HL-60/S4 (cell line): ENCODE data around the gene CELSR1.

Source experiments
- in situ Hi-C: fragments of 300-500 bp; cut with MboI; formaldehyde crosslinking; loops from 2 replicates; pipeline ENCODE4 v1.14.3; 2022; ENCODE audit warnings: low sequenced_read_pairs

The CELSR1 gene

DNA sequence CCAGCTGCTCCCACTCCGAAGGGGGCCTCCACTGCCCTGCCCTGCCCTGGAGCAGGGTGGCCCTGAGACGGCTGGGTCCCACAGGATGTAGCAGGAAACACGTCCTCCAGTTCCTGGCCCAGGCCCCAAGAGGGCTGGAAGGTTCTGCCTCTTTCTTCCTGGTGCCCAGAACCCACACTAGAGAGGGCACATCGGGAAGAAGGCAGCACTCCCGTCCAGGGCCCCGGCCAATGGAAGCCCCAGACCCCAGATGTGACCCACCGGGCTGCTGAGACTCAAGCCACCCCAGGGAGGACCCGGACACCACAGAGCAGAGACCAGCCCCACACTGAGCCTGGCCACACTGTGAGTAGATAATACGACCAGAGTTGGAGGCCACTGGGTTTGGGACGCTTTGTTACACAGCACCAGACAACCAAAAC is 71.2 kb downstream of the CELSR1 start:
- in situ Hi-C loops: no loop called here

DNA sequence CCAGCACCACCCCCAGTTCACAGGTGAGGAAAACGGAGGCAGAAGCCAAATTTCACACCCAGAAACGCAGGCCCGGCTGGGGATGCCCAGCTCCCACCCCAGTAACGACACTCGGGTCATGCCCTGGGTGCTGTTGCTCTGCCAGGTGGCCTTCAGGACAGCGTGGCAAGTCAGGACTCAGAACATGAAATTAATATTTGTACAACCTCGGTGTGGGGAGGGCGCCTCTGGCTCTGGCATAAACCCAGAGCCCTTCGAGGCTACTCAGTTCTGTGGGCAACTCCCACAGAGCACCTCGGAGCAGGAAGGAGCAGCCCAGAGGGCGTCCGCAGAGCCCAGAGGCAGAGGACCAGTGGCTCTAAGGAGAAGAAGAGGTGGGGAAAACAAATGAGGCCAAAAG is 71.6 kb downstream of the CELSR1 start:
- in situ Hi-C loops: no loop called here

DNA sequence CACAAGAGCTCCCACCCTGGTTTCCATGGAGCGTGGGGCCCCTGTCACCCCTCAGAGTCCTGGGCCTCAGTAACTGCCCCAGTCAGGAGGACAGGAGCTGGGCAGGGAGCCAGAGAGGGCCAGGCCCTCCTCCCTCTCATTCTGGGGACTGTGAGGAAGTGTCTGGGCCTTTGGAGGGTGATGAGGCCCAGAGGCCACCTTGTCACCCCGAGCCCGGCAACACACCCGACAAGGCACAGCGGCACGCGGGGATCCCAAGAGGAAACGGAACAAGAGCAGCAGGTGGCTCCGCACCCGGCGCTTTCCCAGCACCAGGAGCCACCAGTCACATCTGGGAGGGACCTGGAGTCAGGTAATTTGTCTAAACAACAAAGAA is 72.1 kb downstream of the CELSR1 start:
- in situ Hi-C loops: no loop called here

DNA sequence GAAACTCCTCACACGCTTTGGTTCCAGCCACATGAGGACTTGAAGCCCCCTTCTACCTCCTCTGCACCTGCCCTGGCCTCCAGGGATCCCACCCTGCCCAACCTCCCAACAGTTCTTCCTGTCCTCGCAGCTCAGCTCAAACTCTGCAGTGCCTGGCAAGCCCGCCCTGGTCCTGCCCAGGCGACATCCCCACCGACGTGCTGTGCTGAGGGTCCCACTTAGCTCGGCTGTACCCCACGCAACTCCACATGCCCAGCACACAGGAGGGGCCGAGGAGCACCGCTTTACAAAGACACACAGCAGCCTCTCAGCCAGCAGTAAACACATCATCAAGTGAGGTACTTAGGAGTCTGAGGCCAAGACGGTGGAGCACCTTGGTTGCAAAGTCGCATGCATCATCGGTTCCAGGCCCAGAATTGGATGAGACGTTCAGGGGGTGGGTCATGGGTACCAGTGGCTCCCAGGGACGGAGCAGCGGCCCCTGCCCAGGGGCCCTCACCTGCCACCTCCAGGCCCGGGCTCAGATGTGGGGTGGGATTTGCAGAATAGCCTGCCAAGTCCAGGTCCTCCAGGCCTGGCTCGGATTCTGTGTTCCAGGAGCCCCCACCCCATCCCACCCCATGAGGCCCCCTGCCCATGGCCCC is 72.6 kb downstream of the CELSR1 start:
- in situ Hi-C loops: no loop called here

DNA sequence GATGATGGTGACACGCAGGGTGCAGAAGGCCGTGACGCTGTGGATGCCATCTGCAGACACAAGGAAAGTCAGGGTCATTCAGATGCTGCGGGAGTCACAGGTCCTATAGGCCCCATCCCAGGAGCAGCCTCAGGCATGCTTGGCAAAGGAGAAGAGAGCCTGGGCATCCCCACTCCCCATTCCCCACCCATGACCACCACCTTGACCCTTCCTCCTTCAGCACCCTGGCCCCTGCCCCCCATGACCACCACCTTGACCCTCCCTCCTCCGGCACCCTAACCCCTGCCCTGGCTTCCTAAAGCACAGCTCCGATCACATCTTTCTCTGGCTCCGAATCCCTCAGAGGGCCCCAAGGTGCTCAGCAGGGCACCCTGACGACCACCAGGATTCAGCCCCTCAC is 73.1 kb downstream of the CELSR1 start:
- in situ Hi-C loops: no loop called here

DNA sequence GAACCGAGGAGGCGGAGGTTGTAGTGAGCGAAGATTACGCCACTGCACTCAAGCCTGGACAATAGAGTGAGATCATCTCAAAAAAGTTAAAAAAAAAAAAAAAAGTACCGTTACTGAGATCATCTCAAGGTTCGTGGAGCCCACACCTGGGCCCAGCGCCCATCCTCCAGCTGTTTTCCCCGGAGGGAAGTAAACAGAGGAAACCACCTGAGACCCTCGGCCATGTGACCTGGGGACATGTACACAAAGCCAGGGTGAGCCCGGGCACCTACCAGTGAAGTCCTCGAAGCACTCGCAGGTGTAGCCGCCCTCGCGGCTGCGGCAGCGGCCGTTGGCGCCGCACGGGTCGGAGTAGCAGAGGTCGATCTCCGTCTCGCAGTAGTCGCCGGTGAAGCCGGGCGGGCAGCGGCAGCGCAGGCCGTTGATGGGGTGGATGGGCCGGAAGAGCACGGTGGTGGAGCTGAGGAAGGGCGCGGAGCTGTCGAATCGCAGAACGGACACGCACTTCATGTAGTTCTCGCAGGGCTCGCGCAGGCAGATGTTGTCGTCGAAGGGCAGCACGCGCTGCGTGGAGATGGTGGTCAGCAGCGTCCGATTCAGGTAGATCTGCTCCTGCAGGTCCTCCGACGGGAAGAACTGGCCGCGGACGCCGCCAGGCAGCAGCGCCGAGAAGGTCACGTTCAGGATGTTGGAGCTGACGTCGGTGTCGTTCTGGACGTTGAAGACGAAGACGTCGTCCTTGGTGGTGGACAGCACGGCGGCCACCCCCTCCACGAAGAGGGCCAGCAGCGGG is 73.8 kb downstream of the CELSR1 start:
- in situ Hi-C loops: no loop called here

DNA sequence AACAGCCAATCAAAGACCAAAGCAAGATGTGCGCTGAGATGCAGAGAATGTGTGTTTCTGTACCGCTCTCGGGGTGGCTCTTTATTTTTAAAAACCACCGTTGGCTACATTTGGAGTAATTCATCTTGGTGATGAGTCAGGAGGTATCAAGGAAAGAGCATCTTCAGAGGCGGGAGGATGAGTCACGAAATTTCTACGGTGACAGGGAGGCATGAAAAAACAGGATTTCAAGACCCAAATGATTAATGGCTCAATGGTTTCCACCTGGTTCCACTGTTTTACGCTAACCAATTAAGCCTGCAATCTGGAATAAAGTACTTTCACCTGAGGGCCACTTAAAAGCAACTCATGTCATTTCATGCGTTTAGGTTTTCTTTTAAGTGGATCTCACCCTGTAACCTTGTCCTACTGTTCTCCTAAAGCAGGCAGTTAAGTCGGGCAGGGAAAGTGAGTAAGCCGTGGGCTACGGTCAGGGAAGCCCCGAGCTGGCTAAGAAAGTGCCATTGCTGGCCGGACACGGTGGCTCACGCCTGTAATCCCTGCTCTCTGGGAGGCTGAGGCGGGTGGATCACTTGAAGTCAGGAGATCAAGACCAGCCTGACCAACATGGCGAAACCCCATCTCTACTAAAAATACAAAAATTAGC is 74.6 kb downstream of the CELSR1 start:
- in situ Hi-C loops: no loop called here

DNA sequence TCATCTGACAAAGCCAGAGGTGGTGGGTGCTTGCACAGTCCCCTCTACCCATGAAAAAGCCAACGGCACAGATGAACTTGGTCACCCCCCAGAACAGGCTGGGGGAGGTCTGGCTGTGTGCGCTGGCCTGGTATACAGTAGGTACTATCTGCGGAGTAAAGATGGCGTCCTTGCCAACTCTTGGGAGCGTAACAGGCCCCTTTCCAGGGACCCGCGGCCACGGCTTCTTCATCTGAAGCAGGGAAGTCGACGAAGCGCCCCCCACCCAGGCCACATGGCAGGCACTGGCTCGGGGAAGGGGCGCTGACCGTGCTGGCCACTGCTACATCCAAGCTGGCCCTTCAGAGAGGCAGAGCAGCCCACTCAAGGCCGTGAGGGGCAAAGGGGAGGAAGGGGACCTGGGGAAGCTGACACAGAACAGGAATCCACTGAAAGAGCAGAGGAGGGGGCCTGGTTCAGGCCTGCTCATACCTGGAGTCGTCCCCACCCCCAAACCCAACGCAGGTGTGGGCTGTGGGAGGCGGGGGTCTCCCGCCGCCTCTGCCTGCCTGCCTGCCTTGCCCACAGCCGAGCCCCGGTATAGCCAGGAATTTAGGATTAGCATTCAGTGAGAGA is 75.7 kb downstream of the CELSR1 start:
- in situ Hi-C loops: no loop called here

DNA sequence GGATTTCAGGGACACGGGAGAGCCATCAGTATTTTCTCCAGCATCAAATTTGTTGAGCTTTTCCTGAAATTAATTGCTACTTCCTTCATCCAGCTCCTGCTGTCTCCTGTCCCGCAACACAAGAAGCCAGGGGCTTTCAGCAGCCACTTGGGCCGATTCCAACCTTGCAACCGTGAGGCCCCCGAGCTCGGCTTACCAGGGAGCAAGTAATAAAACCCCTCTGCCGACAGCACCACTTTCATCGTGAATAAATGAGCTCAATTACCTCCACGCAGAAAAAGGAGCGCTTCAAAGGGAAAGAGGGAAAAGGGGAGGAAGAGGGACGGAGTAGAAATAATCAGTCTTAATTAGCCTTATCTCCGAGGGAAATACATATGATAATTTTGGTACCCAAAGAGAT is 76.6 kb downstream of the CELSR1 start:
- in situ Hi-C loops: no loop called here

DNA sequence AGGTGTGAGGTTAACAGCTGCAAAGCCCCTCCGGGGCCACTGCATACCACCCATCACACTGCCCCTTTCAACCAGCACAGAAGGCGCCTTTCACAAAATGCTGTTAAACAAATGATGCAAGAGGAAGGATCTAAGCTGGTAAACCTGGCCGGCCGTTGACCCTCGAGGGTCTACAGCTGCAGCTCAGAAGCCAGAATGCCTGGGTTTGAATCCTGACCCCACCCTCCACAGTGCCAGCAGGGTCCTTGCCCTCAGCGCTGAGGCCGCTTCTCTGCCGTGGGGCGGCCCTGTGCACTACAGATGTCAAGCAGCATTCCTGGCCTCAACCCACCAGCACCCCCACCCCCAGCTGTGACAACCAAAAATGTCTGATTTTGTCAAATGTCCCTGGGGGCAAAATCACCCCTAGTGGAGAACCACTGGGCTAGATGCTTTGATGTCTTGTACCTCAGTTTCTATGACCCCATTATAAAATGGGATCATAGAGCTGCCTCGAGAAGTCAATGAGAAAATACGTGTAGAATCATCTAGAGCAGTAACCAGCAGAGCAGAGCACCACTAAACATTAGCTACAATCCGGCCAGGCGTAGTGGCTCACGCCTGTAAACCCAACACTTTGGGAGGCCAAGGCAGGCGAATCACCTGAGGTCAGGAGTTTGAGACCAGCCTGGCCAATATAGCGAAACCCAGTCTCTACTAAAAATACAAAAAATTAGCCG is 77.9 kb downstream of the CELSR1 start:
- in situ Hi-C loops: no loop called here

DNA sequence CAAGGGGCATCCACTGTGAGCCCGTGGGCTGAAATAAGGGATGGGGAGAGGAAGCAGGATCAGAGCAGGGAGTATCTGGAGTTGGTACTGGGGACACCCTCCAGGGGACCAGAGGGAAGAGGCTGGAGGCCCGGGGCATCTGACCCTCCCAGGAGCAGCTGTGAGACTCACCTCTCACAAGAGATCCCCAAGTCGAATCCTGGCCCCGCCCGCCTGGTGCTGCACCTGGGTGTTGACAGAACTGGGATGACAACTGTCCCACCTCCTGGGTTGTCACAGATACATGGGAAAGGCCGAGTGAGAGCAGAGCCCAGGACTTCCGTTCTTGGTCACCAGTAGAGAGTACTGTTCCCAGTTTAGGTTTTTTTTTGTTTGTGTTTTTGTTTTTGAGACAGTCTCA is 78.9 kb downstream of the CELSR1 start:
- in situ Hi-C loops: no loop called here

DNA sequence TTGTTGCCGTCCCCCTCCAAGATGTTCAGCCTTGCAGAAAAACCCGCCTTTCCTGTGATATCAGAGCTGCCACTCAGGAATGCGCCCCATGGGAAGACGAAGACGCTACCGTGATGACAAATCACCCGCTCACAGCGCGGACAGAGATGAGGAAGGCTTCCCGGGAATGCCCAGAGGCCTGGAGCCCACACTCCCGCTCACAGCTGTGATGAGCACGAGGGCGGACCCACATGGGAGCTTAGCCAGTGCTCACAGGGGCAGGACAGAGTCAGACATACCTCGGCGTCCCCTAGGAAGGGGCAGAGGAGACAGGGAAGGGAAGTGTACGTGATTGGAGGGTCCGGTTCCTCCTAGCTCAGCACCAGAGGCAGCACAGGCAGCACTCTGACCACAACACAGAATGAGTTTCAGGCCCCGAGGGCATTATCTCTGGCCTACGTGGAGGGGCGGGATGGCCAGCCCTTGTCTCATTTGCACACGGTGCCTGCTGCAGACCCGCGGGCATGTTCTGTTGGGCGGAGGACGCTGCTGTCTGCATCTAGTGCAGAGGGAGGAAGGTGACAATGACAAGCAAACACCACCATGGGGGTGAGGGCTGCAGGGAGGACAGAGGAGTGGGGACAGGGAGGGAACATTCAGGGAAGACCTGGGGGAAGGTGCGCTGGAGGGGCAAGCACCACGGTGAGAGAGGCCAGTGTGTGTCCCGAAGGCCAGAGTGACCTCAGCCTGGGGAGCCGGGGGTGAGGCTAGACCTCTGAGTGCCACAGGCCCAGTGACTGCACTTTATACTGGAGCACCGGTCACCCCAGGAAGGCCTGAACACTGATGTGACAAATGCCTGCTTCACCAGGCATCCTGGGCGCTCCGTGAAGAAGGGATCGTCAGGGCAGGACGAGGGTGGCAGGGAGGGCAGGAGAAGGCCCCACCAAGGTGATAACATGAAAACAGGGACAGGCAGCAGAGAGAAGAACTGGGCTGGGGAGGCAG is 79.6 kb downstream of the CELSR1 start:
- in situ Hi-C loops: no loop called here

DNA sequence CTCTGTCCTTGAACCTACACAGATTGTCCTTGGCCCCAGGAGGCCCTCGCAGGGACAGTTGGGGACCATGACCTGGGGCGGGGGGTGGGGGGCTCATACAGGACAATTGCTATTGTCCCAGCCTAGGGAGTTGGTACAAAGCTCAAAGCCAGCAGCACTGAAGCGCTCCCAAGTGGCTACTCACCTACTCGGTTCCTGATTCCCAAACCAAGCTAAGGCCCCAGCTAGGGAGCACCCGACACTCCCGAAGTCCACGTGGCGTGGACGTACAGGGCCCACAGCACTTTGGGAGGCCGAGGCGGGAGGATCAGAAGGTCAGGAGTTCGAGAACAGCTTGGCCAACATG is 80.6 kb downstream of the CELSR1 start:
- in situ Hi-C loops: no loop called here

DNA sequence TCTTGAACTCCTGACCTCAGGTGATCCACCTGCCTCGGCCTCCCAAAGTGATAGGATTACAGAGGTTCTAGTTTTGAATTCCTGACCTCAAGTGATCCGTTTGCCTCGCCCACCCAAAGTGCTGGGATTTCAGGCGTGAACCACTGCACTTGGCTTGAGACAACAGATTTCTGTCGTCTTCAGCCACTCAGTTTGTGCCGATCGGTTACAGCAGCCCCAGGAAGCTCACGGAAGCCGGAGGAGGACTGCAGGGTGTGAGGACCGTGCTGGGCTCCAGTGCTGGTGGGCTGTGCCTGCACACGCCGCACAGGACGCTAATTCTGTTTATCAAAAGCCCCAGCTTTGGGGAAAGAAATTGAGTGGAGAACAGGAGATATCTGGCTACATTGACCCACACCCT is 82.0 kb downstream of the CELSR1 start:
- in situ Hi-C loops: no loop called here

DNA sequence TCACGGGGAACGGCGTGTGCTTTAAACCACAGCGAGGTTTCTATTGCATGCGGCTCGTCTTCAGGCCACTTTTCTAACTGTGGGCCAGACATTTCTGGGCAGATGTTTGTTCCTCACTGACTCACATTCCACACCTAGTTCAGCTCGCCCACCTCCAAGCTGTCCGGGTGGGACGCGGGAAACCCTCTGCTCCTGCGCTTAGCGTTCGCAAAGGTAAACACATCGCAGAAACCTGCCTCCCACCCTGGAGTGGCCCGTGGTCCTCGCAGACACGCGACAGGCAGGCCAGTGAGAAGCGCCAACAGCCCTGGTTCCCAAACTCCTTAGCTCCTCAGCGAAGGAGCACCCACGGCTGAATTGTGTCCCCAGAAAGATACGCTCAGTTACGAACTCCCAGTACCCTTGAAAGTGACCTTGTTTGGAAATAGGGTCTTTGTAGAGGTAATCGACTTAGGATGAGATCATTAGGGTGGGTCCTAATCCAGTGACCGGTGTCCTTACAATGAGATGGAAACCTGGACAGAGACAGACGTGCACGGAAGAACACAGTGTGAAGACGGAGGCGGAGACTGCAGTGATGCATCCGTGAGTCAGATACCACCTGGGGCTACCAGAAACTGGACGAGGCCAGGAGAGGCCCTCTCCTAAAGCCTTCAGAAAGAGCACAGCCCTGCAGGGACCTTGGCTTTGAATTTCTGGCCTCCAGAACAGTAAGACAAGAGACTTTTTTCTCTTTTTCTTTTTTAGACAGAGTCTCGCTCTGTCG is 82.7 kb downstream of the CELSR1 start:
- in situ Hi-C loops: no loop called here

DNA sequence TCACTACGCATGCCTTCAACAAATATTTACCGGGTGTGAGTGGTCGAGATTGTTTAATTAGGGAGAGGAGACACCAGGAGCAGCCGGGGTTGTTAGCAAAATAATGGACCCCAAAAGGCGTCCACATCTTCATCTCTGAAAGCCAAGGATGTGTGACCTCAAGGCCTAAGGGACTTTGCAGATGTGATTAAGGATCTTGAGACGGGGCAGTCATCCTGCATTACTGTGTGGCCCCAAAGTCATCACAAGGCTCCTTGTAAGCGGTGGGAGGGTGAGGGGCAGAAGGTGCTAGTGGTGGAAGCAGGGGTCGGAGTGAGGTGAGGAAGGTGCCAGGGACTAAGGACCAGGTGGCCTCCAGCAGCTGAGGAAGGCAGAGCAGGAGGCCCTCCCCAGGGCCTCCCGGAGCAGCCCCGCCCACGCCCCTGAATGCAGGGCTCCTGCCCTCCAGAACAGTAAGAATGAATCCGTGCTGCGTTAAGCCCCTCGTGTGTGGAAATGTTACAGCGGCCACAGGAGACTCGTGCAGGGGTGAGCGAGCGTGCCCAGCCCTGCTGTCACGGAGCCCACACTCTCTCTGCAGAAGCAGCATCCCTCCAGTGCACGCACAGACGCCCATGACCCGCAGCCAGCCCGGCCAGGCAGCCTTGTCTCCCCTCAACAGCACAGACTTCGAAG is 83.5 kb downstream of the CELSR1 start:
- in situ Hi-C loops: no loop called here

DNA sequence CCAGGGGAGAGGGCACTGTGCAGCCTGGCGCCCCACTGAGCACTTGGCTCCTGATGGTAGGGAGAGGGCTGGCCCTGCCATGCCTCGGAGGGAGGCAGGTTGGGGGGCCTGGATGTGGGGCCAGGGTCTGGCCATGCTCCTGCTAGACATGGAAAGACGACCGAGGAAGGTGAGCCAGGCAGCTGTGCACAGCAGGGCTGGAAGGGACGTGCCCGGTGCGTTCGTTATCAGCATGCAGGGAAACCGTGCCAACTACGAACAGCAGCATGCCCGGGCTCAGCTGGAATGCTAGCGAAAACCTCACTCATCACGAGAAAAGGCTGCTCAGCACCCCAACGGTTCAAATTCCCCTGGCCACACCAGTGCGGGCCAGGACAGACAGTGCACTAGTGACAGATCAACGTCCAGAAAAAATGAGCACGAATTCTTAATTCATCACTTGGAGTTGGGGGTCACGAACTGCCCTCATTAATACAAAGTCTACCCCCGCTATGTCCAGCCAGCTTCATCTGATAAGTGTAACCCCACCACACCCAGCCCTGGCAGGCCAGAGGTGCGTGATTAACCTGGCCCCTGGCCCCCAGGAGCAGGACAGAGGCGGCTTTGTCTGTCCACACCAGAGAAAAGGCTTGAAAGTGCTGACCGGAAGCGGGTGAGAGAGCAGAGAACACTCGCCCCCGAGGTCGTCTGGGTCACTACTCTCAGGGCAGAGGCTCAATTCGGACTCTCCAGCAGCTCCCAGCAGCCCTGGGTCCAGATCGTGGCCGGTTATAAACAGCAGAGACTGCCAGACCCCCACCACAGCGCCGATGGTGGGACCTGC is 84.2 kb downstream of the CELSR1 start:
- in situ Hi-C loops: no loop called here
